Ovary (tissue), 3 donors: ENCODE data around the gene DPP9.

Source experiments
- POLR2A ChIP-seq: fragments of 450-650 bp; IDR thresholded peaks from one replicate; pipeline ENCODE4 v1.6.1; 2017; ENCODE audit warnings: antibody characterized with exemption, mild to moderate bottlenecking, moderate library complexity
- TF ChIP-seq, protein P1 (sequence below), 3 donors: fragments of 450-650 bp in 2 of 3; fragments of 200-600 bp in 1 of 3; IDR thresholded peaks; one replicate each; pipeline versions ENCODE4 v1.5.1 to v1.8.0; 2016 to 2022; ENCODE audit warnings: antibody characterized with exemption in 3 of 3, mild to moderate bottlenecking in 1 of 3
- donor health status: DM: no; HTN: no; CAD: no.

DNA sequence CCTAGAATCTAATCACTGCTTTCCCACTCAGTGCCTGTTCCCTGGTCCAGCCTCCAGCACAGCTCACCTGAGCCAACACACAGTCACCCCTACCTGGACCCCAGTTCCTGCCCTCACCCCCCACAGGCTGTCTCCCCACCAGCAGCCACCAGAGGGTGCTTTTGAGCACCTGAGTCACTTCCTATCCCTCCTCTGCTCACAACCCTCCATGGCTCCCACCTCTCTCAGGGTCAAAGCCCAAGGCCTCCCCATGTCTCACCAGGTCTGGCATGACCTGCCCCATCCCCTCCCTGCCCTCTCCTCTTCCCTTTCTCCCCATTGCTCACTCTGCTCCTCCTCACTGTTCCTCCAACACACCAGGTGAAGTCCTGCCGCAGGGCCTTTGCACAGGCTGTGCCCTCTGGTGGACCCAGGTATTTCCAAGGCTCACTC is 7.1 kb upstream of the DPP9 start:
- TF ChIP-seq, protein P1, sequence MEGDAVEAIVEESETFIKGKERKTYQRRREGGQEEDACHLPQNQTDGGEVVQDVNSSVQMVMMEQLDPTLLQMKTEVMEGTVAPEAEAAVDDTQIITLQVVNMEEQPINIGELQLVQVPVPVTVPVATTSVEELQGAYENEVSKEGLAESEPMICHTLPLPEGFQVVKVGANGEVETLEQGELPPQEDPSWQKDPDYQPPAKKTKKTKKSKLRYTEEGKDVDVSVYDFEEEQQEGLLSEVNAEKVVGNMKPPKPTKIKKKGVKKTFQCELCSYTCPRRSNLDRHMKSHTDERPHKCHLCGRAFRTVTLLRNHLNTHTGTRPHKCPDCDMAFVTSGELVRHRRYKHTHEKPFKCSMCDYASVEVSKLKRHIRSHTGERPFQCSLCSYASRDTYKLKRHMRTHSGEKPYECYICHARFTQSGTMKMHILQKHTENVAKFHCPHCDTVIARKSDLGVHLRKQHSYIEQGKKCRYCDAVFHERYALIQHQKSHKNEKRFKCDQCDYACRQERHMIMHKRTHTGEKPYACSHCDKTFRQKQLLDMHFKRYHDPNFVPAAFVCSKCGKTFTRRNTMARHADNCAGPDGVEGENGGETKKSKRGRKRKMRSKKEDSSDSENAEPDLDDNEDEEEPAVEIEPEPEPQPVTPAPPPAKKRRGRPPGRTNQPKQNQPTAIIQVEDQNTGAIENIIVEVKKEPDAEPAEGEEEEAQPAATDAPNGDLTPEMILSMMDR (IDR thresholded peaks at IDR 0.05): no peak
- no peak for TF ChIP-seq POLR2A
